ENCODE results near the gene STIM1. TPM values are rescaled to one million over a fixed set of nuclear protein-coding genes. Genes with fewer than 3 reads are reported as not detected.

STIM1 gene
- total RNA-seq, 1 donor from 2014 or later: 9.6 TPM

DNA sequence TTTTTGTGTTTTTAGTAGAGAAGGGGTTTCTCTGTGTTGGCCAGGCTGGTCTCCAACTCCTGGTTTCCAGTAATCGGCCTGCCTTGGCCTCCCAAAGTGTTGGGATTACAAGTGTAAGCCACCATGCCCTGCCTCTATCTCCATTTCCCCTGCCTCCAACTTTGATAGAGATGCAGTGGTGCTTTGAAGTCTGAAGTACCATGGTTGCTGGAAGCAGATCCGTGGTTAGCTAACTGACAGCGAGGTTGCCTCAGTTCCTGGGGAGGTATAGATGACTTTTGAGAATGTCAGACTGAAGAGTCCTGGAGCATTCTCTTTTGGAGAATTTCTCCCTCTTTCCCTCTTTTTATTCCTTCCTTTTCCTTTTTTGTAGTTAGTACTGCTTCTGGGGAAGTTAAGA lies 127.6 kb downstream of the STIM1 start:
- no peaks in the 10 kb centered on the region for H3K36me3 Mint-ChIP-seq (ENCODE audit: unreplicated experiment)
- peaks cover 3% of the 10 kb centered on the region for H3K4me1 Mint-ChIP-seq (ENCODE audit: low read depth, unreplicated experiment)
- H3K9me3 Mint-ChIP-seq (ENCODE audit: unreplicated experiment): no peaks in the 10 kb centered on the region
- TF ChIP-seq, protein P1, sequence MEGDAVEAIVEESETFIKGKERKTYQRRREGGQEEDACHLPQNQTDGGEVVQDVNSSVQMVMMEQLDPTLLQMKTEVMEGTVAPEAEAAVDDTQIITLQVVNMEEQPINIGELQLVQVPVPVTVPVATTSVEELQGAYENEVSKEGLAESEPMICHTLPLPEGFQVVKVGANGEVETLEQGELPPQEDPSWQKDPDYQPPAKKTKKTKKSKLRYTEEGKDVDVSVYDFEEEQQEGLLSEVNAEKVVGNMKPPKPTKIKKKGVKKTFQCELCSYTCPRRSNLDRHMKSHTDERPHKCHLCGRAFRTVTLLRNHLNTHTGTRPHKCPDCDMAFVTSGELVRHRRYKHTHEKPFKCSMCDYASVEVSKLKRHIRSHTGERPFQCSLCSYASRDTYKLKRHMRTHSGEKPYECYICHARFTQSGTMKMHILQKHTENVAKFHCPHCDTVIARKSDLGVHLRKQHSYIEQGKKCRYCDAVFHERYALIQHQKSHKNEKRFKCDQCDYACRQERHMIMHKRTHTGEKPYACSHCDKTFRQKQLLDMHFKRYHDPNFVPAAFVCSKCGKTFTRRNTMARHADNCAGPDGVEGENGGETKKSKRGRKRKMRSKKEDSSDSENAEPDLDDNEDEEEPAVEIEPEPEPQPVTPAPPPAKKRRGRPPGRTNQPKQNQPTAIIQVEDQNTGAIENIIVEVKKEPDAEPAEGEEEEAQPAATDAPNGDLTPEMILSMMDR (IDR thresholded peaks at IDR 0.05; ENCODE audit: partially characterized antibody, unreplicated experiment): no peak
- no peak for DNase-seq
- peaks cover 2% of the 10 kb centered on the region for H3K27me3 Mint-ChIP-seq (ENCODE audit: unreplicated experiment)
- H3K4me3 Mint-ChIP-seq (ENCODE audit: unreplicated experiment): no peak overlapping the region
- H3K27ac Mint-ChIP-seq (ENCODE audit: unreplicated experiment): no peak overlapping the region

DNA sequence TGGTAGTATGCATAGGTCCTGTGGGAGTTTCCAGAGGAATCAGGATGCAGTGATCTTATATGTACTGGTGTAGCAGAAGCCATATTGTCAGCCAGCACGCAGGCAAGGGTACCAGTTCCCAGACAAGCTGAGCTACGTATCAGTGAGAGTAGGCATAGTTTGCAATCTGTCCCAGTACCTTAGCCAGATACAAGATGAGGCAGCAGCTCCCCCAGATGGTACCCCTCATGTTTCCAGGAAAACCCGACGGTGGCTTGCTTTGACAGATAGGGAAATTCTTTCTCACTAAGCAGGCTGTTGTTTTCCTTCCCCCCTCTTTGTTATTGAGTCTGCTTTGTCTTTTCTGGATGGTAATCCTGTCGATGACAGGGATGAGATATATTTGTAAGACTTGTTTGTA lies 129.4 kb downstream of the STIM1 start:
- DNase-seq: no peak
- Mint-ChIP-seq H3K4me3 (ENCODE audit: unreplicated experiment) (no peak overlapping the region), H3K27ac (ENCODE audit: unreplicated experiment) (no peak overlapping the region), H3K36me3 (ENCODE audit: unreplicated experiment) (no peaks in the 10 kb centered on the region), H3K4me1 (ENCODE audit: low read depth, unreplicated experiment) (peaks cover 3% of the 10 kb centered on the region), H3K27me3 (ENCODE audit: unreplicated experiment) (peaks cover 4% of the 10 kb centered on the region), H3K9me3 (ENCODE audit: unreplicated experiment) (no peaks in the 10 kb centered on the region)
- TF ChIP-seq, protein P1 (IDR thresholded peaks at IDR 0.05; ENCODE audit: partially characterized antibody, unreplicated experiment): no peak

DNA sequence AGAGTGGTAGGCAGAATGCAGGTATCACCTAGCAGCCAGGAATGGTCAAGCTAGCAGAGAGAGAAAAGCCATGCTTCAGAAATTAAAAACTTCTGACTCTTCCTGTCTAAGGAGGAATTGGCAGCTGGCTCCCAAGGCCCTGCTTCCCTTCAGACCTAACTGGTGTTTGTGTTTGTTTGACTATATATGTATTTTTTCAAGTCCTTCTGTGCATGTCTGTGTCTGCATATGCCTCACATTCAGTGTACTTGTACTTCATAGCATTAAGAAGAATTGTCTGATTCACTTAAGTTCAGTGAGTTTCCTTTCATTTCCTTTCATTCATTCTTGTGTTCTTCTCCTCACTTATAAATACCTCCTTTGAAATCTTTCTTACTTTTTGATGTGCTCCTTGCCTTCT lies 130.2 kb downstream of the STIM1 start:
- TF ChIP-seq, protein P1 (IDR thresholded peaks at IDR 0.05; ENCODE audit: partially characterized antibody, unreplicated experiment): no peak
- Mint-ChIP-seq H3K9me3 (ENCODE audit: unreplicated experiment) (no peaks in the 10 kb centered on the region), H3K27me3 (ENCODE audit: unreplicated experiment) (peaks cover 4% of the 10 kb centered on the region), H3K4me3 (ENCODE audit: unreplicated experiment) (no peak overlapping the region), H3K4me1 (ENCODE audit: low read depth, unreplicated experiment) (peaks cover 3% of the 10 kb centered on the region), H3K27ac (ENCODE audit: unreplicated experiment) (no peak overlapping the region), H3K36me3 (ENCODE audit: unreplicated experiment) (no peaks in the 10 kb centered on the region)
- no peak for DNase-seq

DNA sequence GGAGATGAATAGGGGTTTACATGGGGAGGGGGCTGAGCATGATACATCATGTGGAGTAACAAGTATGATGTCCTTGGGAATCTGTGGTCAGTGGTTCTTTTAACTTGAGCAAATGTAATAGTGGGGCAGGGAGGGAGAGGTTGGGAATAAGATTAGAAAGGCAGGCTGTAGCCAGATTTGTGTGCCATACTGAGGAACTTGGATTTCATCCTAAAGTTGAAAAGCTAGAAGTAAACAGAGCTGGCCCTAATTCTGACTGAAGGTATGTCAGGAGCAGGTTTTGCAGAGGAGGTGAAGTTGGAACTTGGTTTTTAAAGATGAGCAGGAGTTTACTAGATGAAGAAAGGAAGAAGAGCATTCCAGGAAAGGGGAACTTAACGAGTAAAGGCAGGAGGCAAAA lies 130.8 kb downstream of the STIM1 start:
- no peak for DNase-seq
- Mint-ChIP-seq H3K4me1 (ENCODE audit: low read depth, unreplicated experiment) (peaks cover 3% of the 10 kb centered on the region), H3K27ac (ENCODE audit: unreplicated experiment) (no peak overlapping the region), H3K4me3 (ENCODE audit: unreplicated experiment) (no peak overlapping the region), H3K36me3 (ENCODE audit: unreplicated experiment) (no peaks in the 10 kb centered on the region), H3K9me3 (ENCODE audit: unreplicated experiment) (no peaks in the 10 kb centered on the region), H3K27me3 (ENCODE audit: unreplicated experiment) (peaks cover 4% of the 10 kb centered on the region)
- TF ChIP-seq, protein P1 (IDR thresholded peaks at IDR 0.05; ENCODE audit: partially characterized antibody, unreplicated experiment): no peak

DNA sequence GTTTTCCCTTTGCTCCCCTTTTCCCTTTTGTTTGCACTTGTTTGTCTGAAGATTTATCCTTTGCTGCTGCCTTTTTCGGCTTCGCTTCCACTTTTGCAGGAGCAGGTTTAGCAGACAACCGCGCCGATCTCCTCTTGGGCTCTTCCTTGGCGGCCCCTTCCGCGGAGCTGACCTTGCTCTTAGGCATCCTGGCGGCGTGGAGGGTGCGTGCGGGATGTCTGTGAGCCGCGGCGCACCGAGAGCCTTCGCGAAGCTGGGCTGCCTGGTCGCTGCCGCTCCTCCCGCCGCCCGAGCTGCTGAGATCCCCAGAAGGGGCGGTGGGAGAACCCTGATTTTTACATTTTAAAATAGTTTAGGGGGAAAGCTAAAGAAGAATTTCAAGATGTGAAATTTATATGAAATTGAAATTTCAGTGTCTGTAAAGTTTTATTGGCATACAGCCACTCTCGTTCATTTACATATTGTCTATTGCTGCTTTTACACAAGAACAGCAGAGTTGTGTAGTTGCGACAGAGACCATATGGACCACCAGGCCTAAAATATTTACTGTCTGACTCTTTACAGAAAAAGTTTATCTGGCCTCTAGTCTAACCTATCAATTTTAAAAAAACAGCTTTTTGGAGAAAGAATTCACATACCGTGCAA lies 133.9 kb downstream of the STIM1 start:
- H3K36me3 Mint-ChIP-seq (ENCODE audit: unreplicated experiment): peaks cover 5% of the 10 kb centered on the region
- peaks cover 3% of the 10 kb centered on the region for H3K9me3 Mint-ChIP-seq (ENCODE audit: unreplicated experiment)
- H3K4me3 Mint-ChIP-seq (ENCODE audit: unreplicated experiment): no peak overlapping the region
- peaks cover 3% of the 10 kb centered on the region for H3K4me1 Mint-ChIP-seq (ENCODE audit: low read depth, unreplicated experiment)
- no peak overlapping the region for H3K27ac Mint-ChIP-seq (ENCODE audit: unreplicated experiment)
- TF ChIP-seq, protein P1 (IDR thresholded peaks at IDR 0.05; ENCODE audit: partially characterized antibody, unreplicated experiment): no peak
- DNase-seq: peak; percentile 31
- peaks cover 4% of the 10 kb centered on the region for H3K27me3 Mint-ChIP-seq (ENCODE audit: unreplicated experiment)
